ENCODE measurements around the gene WNT9B.

Gene WNT9B

DNA sequence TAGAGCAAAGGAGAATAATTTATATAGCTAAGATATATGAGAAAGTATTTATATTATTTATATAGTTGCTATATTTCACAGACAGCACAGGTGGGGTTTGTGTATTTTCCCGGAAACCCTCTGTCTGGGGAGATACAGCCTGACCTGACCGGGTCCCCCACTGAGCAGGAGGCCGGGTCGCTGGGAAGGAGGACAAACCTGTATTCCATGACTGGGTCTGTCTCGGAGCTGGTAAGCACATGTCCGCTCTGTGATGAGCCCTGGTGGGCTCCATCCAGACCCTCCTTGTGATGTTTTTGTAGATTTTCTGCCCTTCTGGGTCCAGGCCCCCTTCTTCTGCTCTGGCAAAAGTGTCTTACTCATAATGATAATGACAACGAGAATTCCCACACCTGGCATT, 27.7 kb downstream of the WNT9B start:
- no peak overlapping the region for H3K9ac ChIP-seq (ENCODE audit: low read depth in 1 of 2, low read length in 2 of 2)
- no peaks in the 10 kb centered on the region for H3K9me3 ChIP-seq (ENCODE audit: control insufficient read depth in 1 of 2, low read length in 2 of 2)
- H3K27me3 ChIP-seq (ENCODE audit: control insufficient read depth in 1 of 2, insufficient read depth in 2 of 2, low read length in 2 of 2): no peaks in the 10 kb centered on the region
- H3K4me1 ChIP-seq (ENCODE audit: control insufficient read depth in 1 of 2, insufficient read depth in 2 of 2, low read length in 2 of 2): peaks cover 0 to 6% of the 10 kb centered on the region in 2 donors
- H3K27ac ChIP-seq (ENCODE audit: low read depth, low read length): no peak overlapping the region
- no peak overlapping the region for H3K4me3 ChIP-seq (ENCODE audit: low read depth in 1 of 2, low read length in 2 of 2)
- no peaks in the 10 kb centered on the region for H3K36me3 ChIP-seq (ENCODE audit: control insufficient read depth in 1 of 2, insufficient read depth in 2 of 2, low read length in 2 of 2)

DNA sequence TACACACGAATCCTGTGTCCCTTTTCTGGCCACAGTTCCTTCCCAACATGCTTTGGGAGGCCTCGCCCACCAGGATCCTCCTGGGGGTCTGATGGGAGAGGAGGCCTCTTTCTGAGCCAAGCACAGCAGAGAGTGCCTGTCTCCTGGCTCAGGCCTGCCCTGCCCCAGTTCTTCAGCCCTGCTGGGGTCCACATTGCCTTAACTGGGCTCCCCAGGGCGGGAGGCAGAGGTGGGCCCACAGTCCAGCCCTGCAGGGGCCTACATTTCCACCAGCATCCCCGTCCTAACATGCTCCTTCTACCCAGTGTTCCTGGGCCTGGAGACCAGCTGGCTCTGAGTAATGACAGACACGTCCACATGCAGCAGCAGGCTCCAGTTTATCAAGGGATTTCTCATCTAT, 29.6 kb downstream of the WNT9B start:
- H3K36me3 ChIP-seq (ENCODE audit: control insufficient read depth in 1 of 2, insufficient read depth in 2 of 2, low read length in 2 of 2): no peaks in the 10 kb centered on the region
- no peak overlapping the region for H3K27ac ChIP-seq (ENCODE audit: low read depth, low read length)
- no peaks in the 10 kb centered on the region for H3K27me3 ChIP-seq (ENCODE audit: control insufficient read depth in 1 of 2, insufficient read depth in 2 of 2, low read length in 2 of 2)
- peaks cover 0 to 3% of the 10 kb centered on the region in 2 donors for H3K4me1 ChIP-seq (ENCODE audit: control insufficient read depth in 1 of 2, insufficient read depth in 2 of 2, low read length in 2 of 2)
- H3K4me3 ChIP-seq (ENCODE audit: low read depth in 1 of 2, low read length in 2 of 2): no peak overlapping the region
- no peak overlapping the region for H3K9ac ChIP-seq (ENCODE audit: low read depth in 1 of 2, low read length in 2 of 2)
- H3K9me3 ChIP-seq (ENCODE audit: control insufficient read depth in 1 of 2, low read length in 2 of 2): no peaks in the 10 kb centered on the region

GRCh38 chr17:46882666-46883065, 31.3 kb downstream of the WNT9B start:
- Histone ChIP-seq H3K4me3 (ENCODE audit: low read depth in 1 of 2, low read length in 2 of 2) (no peak overlapping the region), H3K27me3 (ENCODE audit: control insufficient read depth in 1 of 2, insufficient read depth in 2 of 2, low read length in 2 of 2) (no peaks in the 10 kb centered on the region), H3K9ac (ENCODE audit: low read depth in 1 of 2, low read length in 2 of 2) (no peak overlapping the region), H3K36me3 (ENCODE audit: control insufficient read depth in 1 of 2, insufficient read depth in 2 of 2, low read length in 2 of 2) (no peaks in the 10 kb centered on the region), H3K4me1 (ENCODE audit: control insufficient read depth in 1 of 2, insufficient read depth in 2 of 2, low read length in 2 of 2) (no peaks in the 10 kb centered on the region), H3K9me3 (ENCODE audit: control insufficient read depth in 1 of 2, low read length in 2 of 2) (no peaks in the 10 kb centered on the region), H3K27ac (ENCODE audit: low read depth, low read length) (no peak overlapping the region)

- H3K4me1 ChIP-seq (ENCODE audit: control insufficient read depth in 1 of 2, insufficient read depth in 2 of 2, low read length in 2 of 2): no peaks in the 10 kb centered on the region
- no peaks in the 10 kb centered on the region for H3K27me3 ChIP-seq (ENCODE audit: control insufficient read depth in 1 of 2, insufficient read depth in 2 of 2, low read length in 2 of 2)
- H3K36me3 ChIP-seq (ENCODE audit: control insufficient read depth in 1 of 2, insufficient read depth in 2 of 2, low read length in 2 of 2): no peaks in the 10 kb centered on the region
- H3K9ac ChIP-seq (ENCODE audit: low read depth in 1 of 2, low read length in 2 of 2): no peak overlapping the region
- no peak overlapping the region for H3K27ac ChIP-seq (ENCODE audit: low read depth, low read length)
- H3K9me3 ChIP-seq (ENCODE audit: control insufficient read depth in 1 of 2, low read length in 2 of 2): no peaks in the 10 kb centered on the region
- H3K4me3 ChIP-seq (ENCODE audit: low read depth in 1 of 2, low read length in 2 of 2): no peak overlapping the region
Measured at GRCh38 chr17:46883871-46884520, 32.6 kb downstream of the WNT9B start.

DNA sequence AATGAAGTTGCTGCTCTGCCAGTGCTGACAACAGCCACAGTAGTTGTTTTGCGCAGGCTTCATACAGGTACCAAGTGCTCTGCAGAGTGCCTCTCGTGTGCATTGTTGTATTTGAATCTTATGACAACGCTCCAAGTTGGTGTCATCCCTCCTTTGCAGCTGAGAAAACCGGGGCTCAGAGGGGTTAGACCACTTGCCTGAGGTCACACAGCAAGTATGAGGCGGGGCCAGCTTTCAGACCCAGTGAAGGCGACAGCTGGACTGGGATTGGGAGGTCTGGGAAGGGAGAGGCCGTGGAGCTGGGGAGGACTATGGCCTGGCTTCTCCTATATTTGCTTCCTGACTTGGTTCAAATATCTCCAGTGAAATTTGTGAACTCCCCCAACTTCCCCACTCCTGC, 33.2 kb downstream of the WNT9B start:
- H3K27ac ChIP-seq (ENCODE audit: low read depth, low read length): no peak overlapping the region
- H3K36me3 ChIP-seq (ENCODE audit: control insufficient read depth in 1 of 2, insufficient read depth in 2 of 2, low read length in 2 of 2): no peaks in the 10 kb centered on the region
- no peaks in the 10 kb centered on the region for H3K4me1 ChIP-seq (ENCODE audit: control insufficient read depth in 1 of 2, insufficient read depth in 2 of 2, low read length in 2 of 2)
- H3K9me3 ChIP-seq (ENCODE audit: control insufficient read depth in 1 of 2, low read length in 2 of 2): no peaks in the 10 kb centered on the region
- H3K4me3 ChIP-seq (ENCODE audit: low read depth in 1 of 2, low read length in 2 of 2): no peak overlapping the region
- no peak overlapping the region for H3K9ac ChIP-seq (ENCODE audit: low read depth in 1 of 2, low read length in 2 of 2)
- no peaks in the 10 kb centered on the region for H3K27me3 ChIP-seq (ENCODE audit: control insufficient read depth in 1 of 2, insufficient read depth in 2 of 2, low read length in 2 of 2)

GRCh38 chr17:46885415-46886309, 34.3 kb downstream of the WNT9B start:
- Histone ChIP-seq H3K36me3 (ENCODE audit: control insufficient read depth in 1 of 2, insufficient read depth in 2 of 2, low read length in 2 of 2) (no peaks in the 10 kb centered on the region), H3K27me3 (ENCODE audit: control insufficient read depth in 1 of 2, insufficient read depth in 2 of 2, low read length in 2 of 2) (no peaks in the 10 kb centered on the region), H3K9me3 (ENCODE audit: control insufficient read depth in 1 of 2, low read length in 2 of 2) (no peaks in the 10 kb centered on the region), H3K4me1 (ENCODE audit: control insufficient read depth in 1 of 2, insufficient read depth in 2 of 2, low read length in 2 of 2) (no peaks in the 10 kb centered on the region), H3K4me3 (ENCODE audit: low read depth in 1 of 2, low read length in 2 of 2) (no peak overlapping the region), H3K27ac (ENCODE audit: low read depth, low read length) (no peak overlapping the region), H3K9ac (ENCODE audit: low read depth in 1 of 2, low read length in 2 of 2) (no peak overlapping the region)

- no peaks in the 10 kb centered on the region for H3K36me3 ChIP-seq (ENCODE audit: control insufficient read depth in 1 of 2, insufficient read depth in 2 of 2, low read length in 2 of 2)
- no peaks in the 10 kb centered on the region for H3K4me1 ChIP-seq (ENCODE audit: control insufficient read depth in 1 of 2, insufficient read depth in 2 of 2, low read length in 2 of 2)
- H3K27me3 ChIP-seq (ENCODE audit: control insufficient read depth in 1 of 2, insufficient read depth in 2 of 2, low read length in 2 of 2): no peaks in the 10 kb centered on the region
- no peak overlapping the region for H3K9ac ChIP-seq (ENCODE audit: low read depth in 1 of 2, low read length in 2 of 2)
- H3K27ac ChIP-seq (ENCODE audit: low read depth, low read length): no peak overlapping the region
- H3K4me3 ChIP-seq (ENCODE audit: low read depth in 1 of 2, low read length in 2 of 2): no peak overlapping the region
- no peaks in the 10 kb centered on the region for H3K9me3 ChIP-seq (ENCODE audit: control insufficient read depth in 1 of 2, low read length in 2 of 2)
Measured at GRCh38 chr17:46886310-46886663, 34.9 kb downstream of the WNT9B start.

DNA sequence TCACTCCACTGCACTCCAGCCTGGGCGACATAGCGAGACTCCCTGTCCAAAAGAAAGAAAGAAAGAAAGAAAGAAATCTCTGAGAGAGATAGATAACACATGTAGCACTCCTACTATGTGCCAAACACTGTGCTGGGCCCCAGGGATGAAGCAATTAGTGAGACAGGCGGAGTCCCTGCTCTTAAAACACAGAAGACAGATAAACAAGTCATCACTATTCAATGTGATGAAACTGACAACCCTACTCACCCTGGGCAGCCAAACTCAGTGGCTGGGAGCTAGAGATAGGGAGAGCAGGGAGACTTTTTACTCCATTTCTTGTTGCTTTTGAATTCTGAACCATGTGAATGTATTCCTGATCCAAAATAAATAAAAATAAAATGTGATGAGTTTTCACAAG, 36.3 kb downstream of the WNT9B start:
- Histone ChIP-seq H3K27ac (ENCODE audit: low read depth, low read length) (no peak overlapping the region), H3K9me3 (ENCODE audit: control insufficient read depth in 1 of 2, low read length in 2 of 2) (no peaks in the 10 kb centered on the region), H3K9ac (ENCODE audit: low read depth in 1 of 2, low read length in 2 of 2) (no peak overlapping the region), H3K27me3 (ENCODE audit: control insufficient read depth in 1 of 2, insufficient read depth in 2 of 2, low read length in 2 of 2) (peaks cover 0 to 3% of the 10 kb centered on the region in 2 donors), H3K4me1 (ENCODE audit: control insufficient read depth in 1 of 2, insufficient read depth in 2 of 2, low read length in 2 of 2) (no peaks in the 10 kb centered on the region), H3K36me3 (ENCODE audit: control insufficient read depth in 1 of 2, insufficient read depth in 2 of 2, low read length in 2 of 2) (no peaks in the 10 kb centered on the region), H3K4me3 (ENCODE audit: low read depth in 1 of 2, low read length in 2 of 2) (no peak overlapping the region)

- Histone ChIP-seq H3K9me3 (ENCODE audit: control insufficient read depth in 1 of 2, low read length in 2 of 2) (no peaks in the 10 kb centered on the region), H3K9ac (ENCODE audit: low read depth in 1 of 2, low read length in 2 of 2) (no peak overlapping the region), H3K4me1 (ENCODE audit: control insufficient read depth in 1 of 2, insufficient read depth in 2 of 2, low read length in 2 of 2) (no peaks in the 10 kb centered on the region), H3K36me3 (ENCODE audit: control insufficient read depth in 1 of 2, insufficient read depth in 2 of 2, low read length in 2 of 2) (no peaks in the 10 kb centered on the region), H3K27me3 (ENCODE audit: control insufficient read depth in 1 of 2, insufficient read depth in 2 of 2, low read length in 2 of 2) (peaks cover 2 to 3% of the 10 kb centered on the region in 2 donors), H3K27ac (ENCODE audit: low read depth, low read length) (no peak overlapping the region), H3K4me3 (ENCODE audit: low read depth in 1 of 2, low read length in 2 of 2) (no peak overlapping the region)
Measured at GRCh38 chr17:46888727-46889126, 37.3 kb downstream of the WNT9B start.

DNA sequence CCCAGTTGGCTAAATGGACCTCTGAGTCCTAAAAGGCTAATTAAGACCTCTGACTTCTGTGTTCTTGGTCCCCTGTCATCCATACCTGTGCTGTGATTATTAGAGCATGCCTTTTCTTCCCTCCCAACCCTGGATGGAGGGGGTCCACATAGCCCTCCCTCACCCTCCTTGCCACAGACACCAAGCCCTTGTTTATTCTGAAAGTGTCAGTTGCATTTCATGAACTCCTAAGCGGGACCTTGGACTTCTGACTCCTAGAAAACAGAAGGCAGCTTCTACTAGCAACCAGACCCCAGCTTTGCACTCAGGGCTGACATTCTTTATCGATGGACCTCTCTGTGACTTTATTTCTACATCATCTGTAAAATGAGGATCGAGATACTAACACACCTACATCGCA, 38.1 kb downstream of the WNT9B start:
- H3K27ac ChIP-seq (ENCODE audit: low read depth, low read length): no peak overlapping the region
- no peaks in the 10 kb centered on the region for H3K36me3 ChIP-seq (ENCODE audit: control insufficient read depth in 1 of 2, insufficient read depth in 2 of 2, low read length in 2 of 2)
- H3K9me3 ChIP-seq (ENCODE audit: control insufficient read depth in 1 of 2, low read length in 2 of 2): no peaks in the 10 kb centered on the region
- H3K27me3 ChIP-seq (ENCODE audit: control insufficient read depth in 1 of 2, insufficient read depth in 2 of 2, low read length in 2 of 2): peaks cover 3 to 5% of the 10 kb centered on the region in 2 donors
- no peak overlapping the region for H3K9ac ChIP-seq (ENCODE audit: low read depth in 1 of 2, low read length in 2 of 2)
- H3K4me3 ChIP-seq (ENCODE audit: low read depth in 1 of 2, low read length in 2 of 2): no peak overlapping the region
- no peaks in the 10 kb centered on the region for H3K4me1 ChIP-seq (ENCODE audit: control insufficient read depth in 1 of 2, insufficient read depth in 2 of 2, low read length in 2 of 2)
